Vagina (tissue), 2 donors: ENCODE data around the gene MTRFR.

Experiments
- POLR2AphosphoS5 ChIP-seq, 2 donors: sonication (generic); formaldehyde crosslinking; IDR thresholded peaks; one replicate each; pipeline ENCODE4 v1.9.0; 2017; ENCODE audit warnings: antibody characterized with exemption in 2 of 2, mild to moderate bottlenecking in 2 of 2, low read depth in 1 of 2; ENCODE audit not compliant: insufficient read depth in 1 of 2
- TF ChIP-seq, protein P1 (sequence below), 3 experiments: fragments of 450-650 bp in 2 of 3; fragments of 200-600 bp in 1 of 3; sonication (generic) in 1 of 3; IDR thresholded peaks; one replicate each; pipeline ENCODE4 v1.5.1; 2017 to 2019; ENCODE audit warnings: antibody characterized with exemption in 3 of 3, mild to moderate bottlenecking in 2 of 3, moderate library complexity in 2 of 3

DNA sequence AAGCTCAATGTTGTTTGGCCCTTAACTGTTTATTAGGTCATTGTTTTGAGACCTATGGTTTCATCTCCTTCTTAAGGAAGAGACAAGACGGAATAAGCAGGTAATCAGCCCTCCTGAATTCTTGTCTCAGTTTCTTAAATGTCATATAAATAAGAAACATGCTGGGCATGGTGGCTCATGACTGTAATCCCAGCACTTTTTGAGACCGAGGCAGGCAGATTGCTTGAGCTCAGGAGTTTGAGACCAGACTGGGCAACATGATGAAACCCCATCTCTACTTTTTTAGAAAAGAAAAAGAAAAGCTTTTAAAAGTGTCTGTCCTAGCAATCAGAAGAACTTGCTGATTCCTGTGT lies 5.1 kb downstream of the MTRFR start:
- TF ChIP-seq, protein P1, sequence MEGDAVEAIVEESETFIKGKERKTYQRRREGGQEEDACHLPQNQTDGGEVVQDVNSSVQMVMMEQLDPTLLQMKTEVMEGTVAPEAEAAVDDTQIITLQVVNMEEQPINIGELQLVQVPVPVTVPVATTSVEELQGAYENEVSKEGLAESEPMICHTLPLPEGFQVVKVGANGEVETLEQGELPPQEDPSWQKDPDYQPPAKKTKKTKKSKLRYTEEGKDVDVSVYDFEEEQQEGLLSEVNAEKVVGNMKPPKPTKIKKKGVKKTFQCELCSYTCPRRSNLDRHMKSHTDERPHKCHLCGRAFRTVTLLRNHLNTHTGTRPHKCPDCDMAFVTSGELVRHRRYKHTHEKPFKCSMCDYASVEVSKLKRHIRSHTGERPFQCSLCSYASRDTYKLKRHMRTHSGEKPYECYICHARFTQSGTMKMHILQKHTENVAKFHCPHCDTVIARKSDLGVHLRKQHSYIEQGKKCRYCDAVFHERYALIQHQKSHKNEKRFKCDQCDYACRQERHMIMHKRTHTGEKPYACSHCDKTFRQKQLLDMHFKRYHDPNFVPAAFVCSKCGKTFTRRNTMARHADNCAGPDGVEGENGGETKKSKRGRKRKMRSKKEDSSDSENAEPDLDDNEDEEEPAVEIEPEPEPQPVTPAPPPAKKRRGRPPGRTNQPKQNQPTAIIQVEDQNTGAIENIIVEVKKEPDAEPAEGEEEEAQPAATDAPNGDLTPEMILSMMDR (IDR thresholded peaks at IDR 0.05), result peak in 1 of 3 experiments; percentile 9
- TF ChIP-seq POLR2AphosphoS5 (IDR thresholded peaks at IDR 0.05; ENCODE audit: insufficient read depth in 1 of 2, low read depth in 1 of 2), result no peak
